Breast epithelium (tissue), 4 donors: ENCODE data around the gene TEF. TPM values are rescaled to one million over a fixed set of nuclear protein-coding genes. Genes with fewer than 3 reads are reported as not detected.

Source experiments
- DNase-seq, 2 donors: peaks; one replicate each; pipeline ENCODE4 v3.0.0-alpha.2; 2019; ENCODE audit warnings: low spot score in 2 of 2
- H3K27ac ChIP-seq, 2 donors: fragments of 200-600 bp; sonication (generic) in 1 of 2; one replicate each; pipeline ENCODE4 v1.5.1; 2016 to 2019; ENCODE audit warnings: mild to moderate bottlenecking in 1 of 2
- H3K27me3 ChIP-seq, 2 donors: fragments of 200-600 bp; sonication (generic) in 1 of 2; one replicate each; pipeline versions ENCODE4 v1.5.1 to v1.6.0; 2017 to 2019; ENCODE audit warnings: control low read depth in 1 of 2, mild to moderate bottlenecking in 1 of 2
- H3K36me3 ChIP-seq: fragments of 200-600 bp; one replicate; pipeline ENCODE4 v1.5.1; 2019
- H3K4me1 ChIP-seq, 2 donors: fragments of 200-600 bp; sonication (generic); one replicate each; pipeline ENCODE4 v1.5.1; 2016 to 2019; ENCODE audit warnings: control low read depth in 1 of 2
- H3K4me3 ChIP-seq, 3 donors: fragments of 200-600 bp; sonication (generic); 1 replicate in 2 of 3; 2 replicates in 1 of 3; pipeline ENCODE4 v1.5.1; 2016 to 2019; ENCODE audit warnings: mild to moderate bottlenecking in 3 of 3, moderate library complexity in 2 of 3
- H3K9me3 ChIP-seq, 2 donors: fragments of 200-600 bp; sonication (generic) in 1 of 2; one replicate each; pipeline ENCODE4 v1.5.1; 2016 to 2019; ENCODE audit warnings: control low read depth in 1 of 2
- POLR2A ChIP-seq: fragments of 450-650 bp; IDR thresholded peaks from one replicate; pipeline ENCODE4 v1.6.1; 2016; ENCODE audit warnings: antibody characterized with exemption, mild to moderate bottlenecking, moderate library complexity
- POLR2AphosphoS5 ChIP-seq, 3 donors: sonication (generic); formaldehyde crosslinking; IDR thresholded peaks; one replicate each; pipeline ENCODE4 v1.6.1; 2017; ENCODE audit warnings: antibody characterized with exemption in 3 of 3
- intact Hi-C: fragments of 100-400 bp; cut with DNase I; formaldehyde crosslinking; loops from one replicate; pipeline ENCODE4 v1.15.1; 2023; ENCODE audit warnings: low total_unique reads
- total RNA-seq, 3 donors: library from RNA; depleted of rRNA; stranded (reverse); fragments of >200 nt; gene quantifications; one replicate each; pipeline ENCODE4 v1.1.0, GENCODE V29; 2016
- TF ChIP-seq, protein P1 (sequence below), 3 donors: fragments of 450-650 bp; IDR thresholded peaks; one replicate each; pipeline ENCODE4 v1.5.1; 2016 to 2017; ENCODE audit warnings: antibody characterized with exemption in 3 of 3, mild to moderate bottlenecking in 3 of 3, moderate library complexity in 3 of 3

TEF gene, protein sequence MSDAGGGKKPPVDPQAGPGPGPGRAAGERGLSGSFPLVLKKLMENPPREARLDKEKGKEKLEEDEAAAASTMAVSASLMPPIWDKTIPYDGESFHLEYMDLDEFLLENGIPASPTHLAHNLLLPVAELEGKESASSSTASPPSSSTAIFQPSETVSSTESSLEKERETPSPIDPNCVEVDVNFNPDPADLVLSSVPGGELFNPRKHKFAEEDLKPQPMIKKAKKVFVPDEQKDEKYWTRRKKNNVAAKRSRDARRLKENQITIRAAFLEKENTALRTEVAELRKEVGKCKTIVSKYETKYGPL
- 10 to 100 TPM in 2 of 3 donors, 1 to 10 TPM in 1; 8.8 to 26.6 (median 15.7) TPM for total RNA-seq

DNA sequence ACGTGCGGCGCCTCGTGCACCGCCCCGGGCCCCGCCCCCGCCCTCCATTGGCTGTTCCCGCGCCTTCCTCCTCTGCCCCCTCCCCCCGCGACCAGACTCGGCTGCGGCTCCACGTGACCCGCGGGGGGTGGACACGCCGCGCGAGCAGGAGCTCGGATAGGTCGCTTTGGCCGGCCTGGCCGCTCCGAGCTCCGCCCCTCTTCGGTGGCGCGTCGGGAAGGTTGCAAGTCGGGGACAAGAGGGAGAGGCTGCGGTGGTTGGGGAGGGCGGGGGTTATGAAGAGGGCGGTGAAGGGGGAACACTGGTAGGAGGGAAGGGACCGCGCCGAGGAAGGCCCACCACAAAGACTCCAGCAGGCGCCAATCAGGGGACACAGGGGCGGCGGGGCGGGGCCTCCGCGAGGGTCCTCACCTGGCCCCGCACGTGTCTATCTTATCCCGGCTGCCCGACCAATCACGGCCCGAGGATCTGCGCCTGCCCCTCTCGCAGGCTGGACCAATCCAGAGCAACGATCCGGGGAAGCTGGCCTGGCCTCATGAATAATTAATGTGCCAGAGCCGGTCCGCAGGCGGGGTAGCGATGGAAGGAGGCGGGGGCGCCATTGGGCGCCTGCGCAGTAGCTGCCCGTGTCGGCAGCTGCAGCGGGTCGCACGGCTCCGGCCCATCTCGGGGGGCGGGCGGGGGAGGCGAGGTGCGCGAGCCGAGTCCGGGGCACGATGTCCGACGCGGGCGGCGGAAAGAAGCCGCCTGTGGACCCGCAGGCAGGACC lies at the start of gene TEF:
Gene TEF, plus strand, starts transcription at position 614 of the 769 bp plus-strand sequence. Its CDS starts 103 bp downstream, at position 717.
- Histone ChIP-seq H3K9me3 (no peaks in the 10 kb centered on the region), H3K27ac (peak within 1 kb of the TSS; percentile 95 to 99), H3K36me3 (no peaks in the 10 kb centered on the region), H3K4me1 (peaks cover 3 to 10% of the 10 kb centered on the region in 2 donors), H3K4me3 (peak within 1 kb of the TSS; percentile 74 to 86 (median 80)), H3K27me3 (no peaks in the 10 kb centered on the region)
- intact Hi-C loops = loop anchor here (5.0 kb wide), 1 partner anchor 1404 kb away; no protein-coding TSS in a partner anchor
- peak; percentile 99 for DNase-seq
- TF ChIP-seq POLR2A = peak; percentile 17
- TF ChIP-seq POLR2AphosphoS5 (IDR thresholded peaks at IDR 0.05) = peak; percentile 70 to 76 (median 70)
- TF ChIP-seq, protein P1, sequence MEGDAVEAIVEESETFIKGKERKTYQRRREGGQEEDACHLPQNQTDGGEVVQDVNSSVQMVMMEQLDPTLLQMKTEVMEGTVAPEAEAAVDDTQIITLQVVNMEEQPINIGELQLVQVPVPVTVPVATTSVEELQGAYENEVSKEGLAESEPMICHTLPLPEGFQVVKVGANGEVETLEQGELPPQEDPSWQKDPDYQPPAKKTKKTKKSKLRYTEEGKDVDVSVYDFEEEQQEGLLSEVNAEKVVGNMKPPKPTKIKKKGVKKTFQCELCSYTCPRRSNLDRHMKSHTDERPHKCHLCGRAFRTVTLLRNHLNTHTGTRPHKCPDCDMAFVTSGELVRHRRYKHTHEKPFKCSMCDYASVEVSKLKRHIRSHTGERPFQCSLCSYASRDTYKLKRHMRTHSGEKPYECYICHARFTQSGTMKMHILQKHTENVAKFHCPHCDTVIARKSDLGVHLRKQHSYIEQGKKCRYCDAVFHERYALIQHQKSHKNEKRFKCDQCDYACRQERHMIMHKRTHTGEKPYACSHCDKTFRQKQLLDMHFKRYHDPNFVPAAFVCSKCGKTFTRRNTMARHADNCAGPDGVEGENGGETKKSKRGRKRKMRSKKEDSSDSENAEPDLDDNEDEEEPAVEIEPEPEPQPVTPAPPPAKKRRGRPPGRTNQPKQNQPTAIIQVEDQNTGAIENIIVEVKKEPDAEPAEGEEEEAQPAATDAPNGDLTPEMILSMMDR (IDR thresholded peaks at IDR 0.05) = no peak

DNA sequence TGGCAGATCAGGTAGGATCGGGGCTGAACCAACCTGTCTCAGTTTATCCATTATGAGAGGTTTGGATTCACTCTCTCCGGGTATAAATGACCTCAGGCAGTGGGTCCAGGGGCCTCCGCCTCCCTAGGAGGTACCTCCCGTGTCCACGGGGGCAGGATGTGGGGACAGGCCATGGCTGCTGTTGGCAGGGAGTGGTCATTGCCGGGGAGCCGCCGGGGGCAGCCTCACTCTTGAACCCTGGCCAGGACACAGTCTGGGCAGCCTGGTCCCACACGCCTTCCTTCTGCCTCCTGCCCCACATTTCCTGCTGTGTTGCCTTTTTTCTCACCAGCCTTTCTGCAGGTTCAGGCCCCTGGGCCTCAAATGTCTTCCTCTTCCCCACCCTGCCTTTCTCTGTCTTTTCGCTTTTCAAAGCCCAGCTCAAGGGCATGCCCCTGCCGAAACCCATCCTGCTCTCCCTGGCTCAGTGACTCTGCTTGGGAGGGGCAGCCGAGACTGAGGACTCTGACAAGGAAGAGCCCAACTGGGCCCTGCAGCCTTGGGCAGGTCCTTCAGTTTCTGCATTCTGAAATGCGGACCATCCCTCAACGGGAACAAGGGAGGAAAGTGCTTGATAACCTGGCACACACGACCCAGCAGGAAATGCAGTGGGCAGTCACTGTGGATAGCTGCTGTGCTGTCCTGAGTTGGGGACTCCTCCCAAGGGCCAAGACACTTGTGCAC lies 49.4 kb upstream of the TEF start:
- no peak overlapping the region for H3K27ac ChIP-seq
- DNase-seq = no peak
- H3K4me3 ChIP-seq = no peak overlapping the region
- H3K27me3 ChIP-seq = no peaks in the 10 kb centered on the region
- no peaks in the 10 kb centered on the region for H3K36me3 ChIP-seq
- TF ChIP-seq, protein P1 (IDR thresholded peaks at IDR 0.05) = no peak
- TF ChIP-seq POLR2A (no peak), POLR2AphosphoS5 (IDR thresholded peaks at IDR 0.05) (no peak)
- intact Hi-C loops = loop anchor here (10.0 kb wide), 2 partner anchors 118 to 418 kb away; no protein-coding TSS in a partner anchor
- H3K9me3 ChIP-seq = no peaks in the 10 kb centered on the region
- no peaks in the 10 kb centered on the region for H3K4me1 ChIP-seq

DNA sequence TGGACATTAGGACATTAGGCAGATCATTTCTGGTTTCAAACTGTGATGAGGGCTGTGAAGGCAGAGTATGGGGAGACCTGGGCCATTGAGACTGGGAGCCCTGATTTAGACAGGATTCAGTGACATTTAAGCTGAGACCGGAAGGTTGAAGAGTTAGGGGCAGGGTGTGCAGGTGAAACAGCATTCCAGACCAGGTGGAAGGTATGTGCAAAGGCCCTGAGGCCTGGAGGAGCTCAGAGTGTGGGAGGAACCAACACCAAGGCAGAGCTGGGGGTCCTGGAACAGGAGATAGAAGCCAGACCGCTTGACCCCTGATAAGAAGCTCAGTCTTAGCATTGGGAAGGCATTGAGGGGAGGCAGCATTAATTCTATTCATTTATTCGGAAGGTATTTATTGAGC lies 47.9 kb upstream of the TEF start:
- no peak for DNase-seq
- no peak overlapping the region for H3K27ac ChIP-seq
- no peaks in the 10 kb centered on the region for H3K4me1 ChIP-seq
- H3K27me3 ChIP-seq = no peaks in the 10 kb centered on the region
- H3K36me3 ChIP-seq = no peaks in the 10 kb centered on the region
- H3K4me3 ChIP-seq = no peak overlapping the region
- intact Hi-C loops = loop anchor here (10.0 kb wide), 2 partner anchors 119 to 419 kb away; no protein-coding TSS in a partner anchor
- H3K9me3 ChIP-seq = no peaks in the 10 kb centered on the region
- TF ChIP-seq, protein P1 (IDR thresholded peaks at IDR 0.05) = no peak
- TF ChIP-seq POLR2AphosphoS5 (IDR thresholded peaks at IDR 0.05) = no peak
- no peak for TF ChIP-seq POLR2A

DNA sequence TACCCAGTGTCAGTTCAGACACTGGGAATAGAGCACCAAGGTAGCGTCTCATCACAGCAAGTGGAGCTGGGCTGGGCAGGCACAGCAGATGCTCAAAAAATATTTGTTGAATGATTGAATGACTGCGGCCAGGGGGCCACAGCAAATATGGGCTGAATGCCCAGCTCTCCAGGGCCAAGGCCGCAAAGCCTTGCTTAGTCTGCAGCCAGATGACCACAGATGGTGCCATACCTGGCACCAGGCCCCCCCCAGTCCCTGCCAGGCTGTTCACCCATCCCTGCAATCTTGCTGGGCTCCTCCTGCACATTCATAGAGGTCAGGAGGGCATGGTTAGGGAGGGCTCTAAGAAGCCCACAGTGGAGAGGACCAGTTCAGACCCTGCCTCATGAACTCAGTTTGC lies 47.5 kb upstream of the TEF start:
- H3K36me3 ChIP-seq = no peaks in the 10 kb centered on the region
- intact Hi-C loops = loop anchor here (10.0 kb wide), 2 partner anchors 119 to 419 kb away; no protein-coding TSS in a partner anchor

More for the DNA sequence above, 47.5 kb upstream of the TEF start:
- DNase-seq = no peak
- H3K4me1 ChIP-seq = no peaks in the 10 kb centered on the region
- TF ChIP-seq POLR2A (no peak), POLR2AphosphoS5 (IDR thresholded peaks at IDR 0.05) (no peak)
- TF ChIP-seq, protein P1 (IDR thresholded peaks at IDR 0.05) = no peak
- H3K27me3 ChIP-seq = no peaks in the 10 kb centered on the region
- H3K4me3 ChIP-seq = no peak overlapping the region
- no peak overlapping the region for H3K27ac ChIP-seq
- H3K9me3 ChIP-seq = no peaks in the 10 kb centered on the region
